Erythroblast (primary cell): ENCODE results near the gene MOCS3.

Experiments
- DNase-seq, 2 experiments: peaks; one replicate each; lab custom pipeline; 2025; lab: John Stamatoyannopoulos, UW
- GATA1 ChIP-seq: IDR thresholded peaks from 2 replicates; pipeline ENCODE4 v1.6.1; 2011; ENCODE audit warnings: low read depth, mild to moderate bottlenecking, control low read depth, low read length, moderate library complexity
- POLR2A ChIP-seq: IDR thresholded peaks from 2 replicates; pipeline ENCODE4 v1.6.1; 2011; ENCODE audit warnings: mild to moderate bottlenecking, low read length

The MOCS3 gene

GRCh38 chr20:51002633-51003032 lies 44.0 kb downstream of the MOCS3 start:
- DNase-seq = no peak
- no peak for TF ChIP-seq POLR2A
- no peak for TF ChIP-seq GATA1

GRCh38 chr20:51003753-51004152 lies 45.1 kb downstream of the MOCS3 start:
- DNase-seq = no peak
- no peak for TF ChIP-seq POLR2A

- TF ChIP-seq GATA1 = no peak
- TF ChIP-seq POLR2A = no peak
- no peak for DNase-seq
These were observed 45.7 kb downstream of the MOCS3 start for GRCh38 chr20:51004305-51004727.

GRCh38 chr20:51004781-51005180 lies 46.2 kb downstream of the MOCS3 start:
- no peak for DNase-seq
- TF ChIP-seq POLR2A (no peak), GATA1 (no peak)

- DNase-seq = no peak
- TF ChIP-seq GATA1 = no peak
These were observed 46.6 kb downstream of the MOCS3 start for GRCh38 chr20:51005214-51005613.

- TF ChIP-seq GATA1 (no peak), POLR2A (no peak)
- DNase-seq = no peak
These were observed 50.1 kb downstream of the MOCS3 start for GRCh38 chr20:51008718-51009117.

- no peak for TF ChIP-seq POLR2A
These were observed 50.9 kb downstream of the MOCS3 start for GRCh38 chr20:51009303-51010042.

GRCh38 chr20:51010043-51010365 lies 51.4 kb downstream of the MOCS3 start:
- no peak for DNase-seq
- no peak for TF ChIP-seq GATA1
- TF ChIP-seq POLR2A = no peak

More at GRCh38 chr20:51009303-51010042, 50.9 kb downstream of the MOCS3 start:
- DNase-seq = no peak

GRCh38 chr20:51010932-51011331 lies 52.3 kb downstream of the MOCS3 start:
- TF ChIP-seq GATA1 = no peak
- TF ChIP-seq POLR2A = no peak
- no peak for DNase-seq

GRCh38 chr20:51011479-51011878 lies 52.9 kb downstream of the MOCS3 start:
- DNase-seq = no peak
- TF ChIP-seq POLR2A (no peak), GATA1 (no peak)

- no peak for TF ChIP-seq POLR2A
- no peak for TF ChIP-seq GATA1
- no peak for DNase-seq
These were observed 53.7 kb downstream of the MOCS3 start for GRCh38 chr20:51012357-51012756.
